HEK293 (cell line): ENCODE measurements around the gene PEX14.

Experiments used
- CTCF ChIA-PET: fragments of 350-600 bp; formaldehyde crosslinking; extraction: SDS; loops from one replicate; lab custom pipeline; 2021; ENCODE audit warnings: antibody characterized with exemption; lab: Yijun Ruan, JAX
- POLR2A ChIA-PET: fragments of 300-600 bp; formaldehyde crosslinking; extraction: SDS; loops from one replicate; lab custom pipeline; 2020; ENCODE audit warnings: antibody characterized with exemption, inconsistent platforms; lab: Yijun Ruan, JAX
- H3K27ac ChIP-seq: fragments of 200-500 bp; sonication (Bioruptor generic); 2 replicates; pipeline ENCODE4 v1.5.1; 2014; ENCODE audit warnings: low read depth, low read length, control low read depth, inconsistent platforms; ENCODE audit errors: extremely low read depth
- H3K36me3 ChIP-seq, 2 experiments: fragments of 200-500 bp in 1 of 2; sonication (Bioruptor generic) in 1 of 2; 1 replicate in 1 of 2; 2 replicates in 1 of 2; pipeline ENCODE4 v1.5.1; 2014 to 2017; ENCODE audit warnings: inconsistent platforms in 2 of 2, low read length in 2 of 2; ENCODE audit not compliant: control insufficient read depth in 2 of 2, insufficient read depth in 1 of 2
- H3K4me1 ChIP-seq: fragments of 200-500 bp; sonication (Bioruptor generic); 2 replicates; pipeline ENCODE4 v1.5.1; 2014; ENCODE audit warnings: mild to moderate bottlenecking, low read length, inconsistent platforms; ENCODE audit not compliant: control insufficient read depth, insufficient read depth
- H3K4me3 ChIP-seq: 2 replicates; pipeline ENCODE4 v1.5.1; 2011; ENCODE audit warnings: low read depth, mild to moderate bottlenecking, control low read depth, low read length, moderate library complexity
- H3K9me3 ChIP-seq: fragments of 200-500 bp; sonication (Bioruptor generic); 2 replicates; pipeline ENCODE4 v1.5.1; 2014; ENCODE audit warnings: low read depth, low read length, inconsistent platforms; ENCODE audit not compliant: control insufficient read depth, insufficient read depth
- BCL11B ChIP-seq: fragments of 450-650 bp; formaldehyde crosslinking; IDR thresholded peaks from 2 replicates; pipeline ENCODE4 v1.5.1; 2016; ENCODE audit warnings: low read depth, missing biosample characterization, missing genetic modification characterization
- GLI4 ChIP-seq: fragments of 450-650 bp; formaldehyde crosslinking; IDR thresholded peaks from 2 replicates; pipeline ENCODE4 v1.5.1; 2016; ENCODE audit warnings: missing biosample characterization, missing genetic modification characterization
- OVOL3 ChIP-seq: fragments of 450-650 bp; formaldehyde crosslinking; IDR thresholded peaks from 2 replicates; pipeline ENCODE4 v1.5.1; 2016; ENCODE audit warnings: missing biosample characterization, missing genetic modification characterization
- TRIM28 ChIP-seq: IDR thresholded peaks from 2 replicates; pipeline ENCODE4 v1.6.1; 2011; ENCODE audit warnings: low read length, control low read depth, borderline replicate concordance
- ZBTB8A ChIP-seq: fragments of 450-650 bp; formaldehyde crosslinking; IDR thresholded peaks from 2 replicates; pipeline ENCODE4 v1.5.1; 2016; ENCODE audit warnings: missing biosample characterization, missing genetic modification characterization
- ZEB2 ChIP-seq: fragments of 450-650 bp; formaldehyde crosslinking; IDR thresholded peaks from 2 replicates; pipeline ENCODE4 v1.5.1; 2016; ENCODE audit warnings: missing biosample characterization, missing genetic modification characterization
- ZNF2 ChIP-seq: fragments of 450-650 bp; formaldehyde crosslinking; IDR thresholded peaks from 2 replicates; pipeline ENCODE4 v1.5.1; 2016; ENCODE audit warnings: missing biosample characterization, missing genetic modification characterization
- ZNF274 ChIP-seq, 2 experiments: fragments of 200-500 bp in 1 of 2; fragments of 450-650 bp in 1 of 2; sonication (Bioruptor generic) in 1 of 2; formaldehyde crosslinking in 1 of 2; IDR thresholded peaks; 2 replicates each; pipeline versions ENCODE4 v1.5.1 to v1.6.1; 2014 to 2016; ENCODE audit warnings: borderline replicate concordance in 1 of 2, inconsistent platforms in 1 of 2, low read length in 1 of 2, missing biosample characterization in 1 of 2, missing genetic modification characterization in 1 of 2
- ZNF302 ChIP-seq: fragments of 450-650 bp; formaldehyde crosslinking; IDR thresholded peaks from 2 replicates; pipeline ENCODE4 v1.5.1; 2016; ENCODE audit warnings: missing biosample characterization, missing genetic modification characterization, low read depth
- ZNF404 ChIP-seq: fragments of 450-650 bp; formaldehyde crosslinking; IDR thresholded peaks from 2 replicates; pipeline ENCODE4 v1.5.1; 2017; ENCODE audit warnings: missing biosample characterization, missing genetic modification characterization
- ZNF423 ChIP-seq: fragments of 450-650 bp; formaldehyde crosslinking; IDR thresholded peaks from 2 replicates; pipeline ENCODE4 v1.5.1; 2016; ENCODE audit warnings: missing biosample characterization, missing genetic modification characterization
- ZNF521 ChIP-seq: fragments of 450-650 bp; formaldehyde crosslinking; IDR thresholded peaks from 2 replicates; pipeline ENCODE4 v1.5.1; 2017; ENCODE audit warnings: missing biosample characterization, mild to moderate bottlenecking, missing genetic modification characterization
- ZNF529 ChIP-seq: fragments of 450-650 bp; formaldehyde crosslinking; IDR thresholded peaks from 2 replicates; pipeline ENCODE4 v1.5.1; 2017; ENCODE audit warnings: missing genetic modification characterization, missing biosample characterization; ENCODE audit not compliant: insufficient replicate concordance
- ZNF549 ChIP-seq: fragments of 450-650 bp; IDR thresholded peaks from 2 replicates; pipeline ENCODE4 v1.5.1; 2018; ENCODE audit warnings: missing biosample characterization, missing genetic modification characterization, mild to moderate bottlenecking, inconsistent platforms, moderate library complexity
- ZNF596 ChIP-seq: fragments of 450-650 bp; IDR thresholded peaks from 2 replicates; pipeline ENCODE4 v1.5.0; 2018; ENCODE audit warnings: missing biosample characterization, mild to moderate bottlenecking, missing genetic modification characterization, moderate library complexity
- ZNF626 ChIP-seq: fragments of 450-650 bp; sonication (Bioruptor Pico); formaldehyde crosslinking; IDR thresholded peaks from 2 replicates; pipeline ENCODE4 v1.5.1; 2018; ENCODE audit warnings: missing biosample characterization, missing genetic modification characterization, inconsistent platforms
- ZNF670 ChIP-seq: fragments of 450-650 bp; formaldehyde crosslinking; IDR thresholded peaks from 2 replicates; pipeline ENCODE4 v1.5.1; 2016; ENCODE audit warnings: missing biosample characterization, missing genetic modification characterization, low read depth
- ZNF785 ChIP-seq: fragments of 450-650 bp; formaldehyde crosslinking; IDR thresholded peaks from 2 replicates; pipeline ENCODE4 v1.5.1; 2016; ENCODE audit warnings: missing biosample characterization, missing genetic modification characterization
- ZNF843 ChIP-seq: fragments of 450-650 bp; formaldehyde crosslinking; IDR thresholded peaks from 2 replicates; pipeline ENCODE4 v1.5.1; 2016; ENCODE audit warnings: missing biosample characterization, missing genetic modification characterization
- ZSCAN4 ChIP-seq: fragments of 450-650 bp; formaldehyde crosslinking; IDR thresholded peaks from 2 replicates; pipeline ENCODE4 v1.5.1; 2017; ENCODE audit warnings: missing biosample characterization, missing genetic modification characterization
- TF ChIP-seq, protein P1 (sequence below): fragments of 450-650 bp; IDR thresholded peaks from 2 replicates; pipeline ENCODE4 v1.5.1; 2018; ENCODE audit warnings: missing biosample characterization, mild to moderate bottlenecking, missing genetic modification characterization
- TF ChIP-seq, protein P2 (sequence below): fragments of 450-650 bp; formaldehyde crosslinking; IDR thresholded peaks from 2 replicates; pipeline ENCODE4 v1.5.1; 2016; ENCODE audit warnings: missing biosample characterization, missing genetic modification characterization
- TF ChIP-seq, protein P3 (sequence below): fragments of 450-650 bp; formaldehyde crosslinking; IDR thresholded peaks from 2 replicates; pipeline ENCODE4 v1.5.1; 2016; ENCODE audit warnings: missing biosample characterization, missing genetic modification characterization
- TF ChIP-seq, protein P4 (sequence below): fragments of 450-650 bp; formaldehyde crosslinking; IDR thresholded peaks from 2 replicates; pipeline ENCODE4 v1.5.1; 2016; ENCODE audit warnings: missing biosample characterization, missing genetic modification characterization, low read depth

The PEX14 gene

GRCh38 chr1:10544239-10544638 is 69.5 kb downstream of the PEX14 start:
- TF ChIP-seq BCL11B (tag by site-specific recombination) (no peak), OVOL3 (no peak), ZNF785 (tag by site-specific recombination) (no peak), ZBTB8A (no peak), ZNF843 (tag by site-specific recombination) (no peak)
- TF ChIP-seq, protein P1, sequence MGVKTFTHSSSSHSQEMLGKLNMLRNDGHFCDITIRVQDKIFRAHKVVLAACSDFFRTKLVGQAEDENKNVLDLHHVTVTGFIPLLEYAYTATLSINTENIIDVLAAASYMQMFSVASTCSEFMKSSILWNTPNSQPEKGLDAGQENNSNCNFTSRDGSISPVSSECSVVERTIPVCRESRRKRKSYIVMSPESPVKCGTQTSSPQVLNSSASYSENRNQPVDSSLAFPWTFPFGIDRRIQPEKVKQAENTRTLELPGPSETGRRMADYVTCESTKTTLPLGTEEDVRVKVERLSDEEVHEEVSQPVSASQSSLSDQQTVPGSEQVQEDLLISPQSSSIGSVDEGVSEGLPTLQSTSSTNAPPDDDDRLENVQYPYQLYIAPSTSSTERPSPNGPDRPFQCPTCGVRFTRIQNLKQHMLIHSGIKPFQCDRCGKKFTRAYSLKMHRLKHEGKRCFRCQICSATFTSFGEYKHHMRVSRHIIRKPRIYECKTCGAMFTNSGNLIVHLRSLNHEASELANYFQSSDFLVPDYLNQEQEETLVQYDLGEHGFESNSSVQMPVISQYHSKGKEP (tag by site-specific recombination) = no peak
- TF ChIP-seq, protein P2, sequence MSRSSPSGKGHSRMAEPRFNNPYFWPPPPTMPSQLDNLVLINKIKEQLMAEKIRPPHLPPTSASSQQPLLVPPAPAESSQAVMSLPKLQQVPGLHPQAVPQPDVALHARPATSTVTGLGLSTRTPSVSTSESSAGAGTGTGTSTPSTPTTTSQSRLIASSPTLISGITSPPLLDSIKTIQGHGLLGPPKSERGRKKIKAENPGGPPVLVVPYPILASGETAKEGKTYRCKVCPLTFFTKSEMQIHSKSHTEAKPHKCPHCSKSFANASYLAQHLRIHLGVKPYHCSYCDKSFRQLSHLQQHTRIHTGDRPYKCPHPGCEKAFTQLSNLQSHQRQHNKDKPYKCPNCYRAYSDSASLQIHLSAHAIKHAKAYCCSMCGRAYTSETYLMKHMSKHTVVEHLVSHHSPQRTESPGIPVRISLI (tag by site-specific recombination) = no peak
- TF ChIP-seq, protein P3, sequence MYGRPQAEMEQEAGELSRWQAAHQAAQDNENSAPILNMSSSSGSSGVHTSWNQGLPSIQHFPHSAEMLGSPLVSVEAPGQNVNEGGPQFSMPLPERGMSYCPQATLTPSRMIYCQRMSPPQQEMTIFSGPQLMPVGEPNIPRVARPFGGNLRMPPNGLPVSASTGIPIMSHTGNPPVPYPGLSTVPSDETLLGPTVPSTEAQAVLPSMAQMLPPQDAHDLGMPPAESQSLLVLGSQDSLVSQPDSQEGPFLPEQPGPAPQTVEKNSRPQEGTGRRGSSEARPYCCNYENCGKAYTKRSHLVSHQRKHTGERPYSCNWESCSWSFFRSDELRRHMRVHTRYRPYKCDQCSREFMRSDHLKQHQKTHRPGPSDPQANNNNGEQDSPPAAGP = no peak
- POLR2A ChIA-PET = no interaction called here
- Histone ChIP-seq H3K9me3 (no peaks in the 10 kb centered on the region), H3K4me3 (no peak overlapping the region), H3K36me3 (peaks cover 0 to 16% of the 10 kb centered on the region in 2 experiments; a peak in 2 of 3 replicates), H3K27ac (no peak overlapping the region), H3K4me1 (peaks cover 6% of the 10 kb centered on the region)
- CTCF ChIA-PET = no interaction called here

DNA sequence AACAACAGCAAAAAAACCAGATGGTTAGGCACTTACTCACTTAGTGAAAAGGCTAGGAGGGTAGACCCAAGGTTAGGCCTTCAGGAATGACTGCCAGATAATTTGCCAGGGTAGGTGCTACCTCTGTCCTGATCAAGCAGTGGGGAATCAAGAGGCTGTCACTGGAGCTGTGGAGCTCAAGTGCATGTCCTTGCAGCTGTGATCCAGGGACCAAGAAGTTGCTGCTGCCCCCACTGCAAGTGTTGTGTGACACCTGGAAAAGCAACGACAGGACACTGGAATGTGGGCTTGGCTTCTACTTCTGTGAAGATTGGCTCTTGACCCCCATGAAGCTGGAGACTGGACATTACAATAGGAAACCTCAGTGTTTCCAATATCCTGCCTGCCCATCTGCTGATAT is 72.1 kb downstream of the PEX14 start:
- TF ChIP-seq, protein P4, sequence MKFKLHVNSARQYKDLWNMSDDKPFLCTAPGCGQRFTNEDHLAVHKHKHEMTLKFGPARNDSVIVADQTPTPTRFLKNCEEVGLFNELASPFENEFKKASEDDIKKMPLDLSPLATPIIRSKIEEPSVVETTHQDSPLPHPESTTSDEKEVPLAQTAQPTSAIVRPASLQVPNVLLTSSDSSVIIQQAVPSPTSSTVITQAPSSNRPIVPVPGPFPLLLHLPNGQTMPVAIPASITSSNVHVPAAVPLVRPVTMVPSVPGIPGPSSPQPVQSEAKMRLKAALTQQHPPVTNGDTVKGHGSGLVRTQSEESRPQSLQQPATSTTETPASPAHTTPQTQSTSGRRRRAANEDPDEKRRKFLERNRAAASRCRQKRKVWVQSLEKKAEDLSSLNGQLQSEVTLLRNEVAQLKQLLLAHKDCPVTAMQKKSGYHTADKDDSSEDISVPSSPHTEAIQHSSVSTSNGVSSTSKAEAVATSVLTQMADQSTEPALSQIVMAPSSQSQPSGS (tag by site-specific recombination) = no peak
- TF ChIP-seq ZNF2 (tag by site-specific recombination) (no peak), GLI4 (tag by site-specific recombination) (no peak), ZNF529 (tag by site-specific recombination) (no peak), ZNF521 (tag by site-specific recombination) (no peak), ZNF596 (tag by site-specific recombination) (no peak), ZNF549 (tag by site-specific recombination) (no peak), ZNF274 (IDR thresholded peaks at IDR 0.05; ENCODE audit: low read length) (no peak), ZNF274 (tag by site-specific recombination; IDR thresholded peaks at IDR 0.05; ENCODE audit: borderline replicate concordance) (no peak), ZNF404 (tag by site-specific recombination) (no peak), TRIM28 (no peak), ZNF626 (no peak), ZEB2 (tag by site-specific recombination) (no peak), ZNF670 (tag by site-specific recombination) (no peak), ZSCAN4 (no peak), ZNF423 (no peak), ZNF302 (tag by site-specific recombination) (no peak)
- Histone ChIP-seq H3K9me3 (no peaks in the 10 kb centered on the region), H3K27ac (no peak overlapping the region), H3K4me1 (0 out of 2 replicates have a peak, but pooled peaks cover 2% of the 10 kb centered on the region), H3K4me3 (no peak overlapping the region), H3K36me3 (peaks cover 0 to 6% of the 10 kb centered on the region in 2 experiments; a peak in 2 of 3 replicates)
- CTCF ChIA-PET = no interaction called here
- POLR2A ChIA-PET = no interaction called here
